Endothelial cell of umbilical vein (primary cell): Measurements from ENCODE around the gene RNLS. TPM values are rescaled to one million over a fixed set of nuclear protein-coding genes. Genes with fewer than 3 reads are reported as not detected.

ENCODE experiments used
- BruUV-seq: library from RNA; stranded (reverse); fragments of 400-500 nt; replicated peaks from 2 replicates; lab custom pipeline; 2021; lab: Mats Ljungman, UMichigan
- CTCF ChIA-PET: fragments of 300-600, 350-600 bp; sonication (Branson Sonifier 250); formaldehyde crosslinking; loops from one replicate; lab custom pipeline; 2021; ENCODE audit warnings: antibody characterized with exemption, inconsistent platforms; lab: Charles Lee
- POLR2A ChIA-PET: fragments of 300-600, 350-600 bp; sonication (Branson Sonifier 250); formaldehyde crosslinking; loops from one replicate; lab custom pipeline; 2021; ENCODE audit warnings: antibody characterized with exemption, inconsistent platforms; lab: Charles Lee
- DNase-seq: peaks from one replicate; pipeline ENCODE4 v3.0.0-alpha.2; 2011; ENCODE audit warnings: low read depth, low spot score
- FAIRE-seq: peaks from 2 replicates; lab custom pipeline; 2011; peaks lifted over from hg19 to GRCh38; lab: Jason Lieb, UNC
- H2AFZ ChIP-seq: 2 replicates; pipeline ENCODE4 v1.6.0; 2012; ENCODE audit warnings: low read depth, low read length, control low read depth, inconsistent platforms
- H3K27ac ChIP-seq: 2 replicates; pipeline ENCODE4 v1.5.1; 2011; ENCODE audit warnings: low read depth, mild to moderate bottlenecking, control low read depth, low read length, moderate library complexity; ENCODE audit not compliant: insufficient read depth
- H3K27me3 ChIP-seq, 2 experiments: 2 replicates each; pipeline versions ENCODE4 v1.6.0 to v1.6.1; 2011; ENCODE audit warnings: low read length in 2 of 2, mixed read lengths in 1 of 2; ENCODE audit not compliant: control insufficient read depth in 2 of 2, insufficient read depth in 2 of 2
- H3K36me3 ChIP-seq, 2 experiments: 2 replicates in 1 of 2; 3 replicates in 1 of 2; pipeline ENCODE4 v1.5.1; 2011; ENCODE audit warnings: low read length in 2 of 2, mild to moderate bottlenecking in 1 of 2, moderate library complexity in 1 of 2; ENCODE audit not compliant: control insufficient read depth in 2 of 2, insufficient read depth in 2 of 2; ENCODE audit errors: extremely low read depth in 1 of 2
- H3K4me1 ChIP-seq: 3 replicates; pipeline ENCODE4 v1.5.1; 2011; ENCODE audit warnings: mild to moderate bottlenecking, low read length; ENCODE audit not compliant: control insufficient read depth, insufficient read depth; ENCODE audit errors: extremely low read depth
- H3K4me2 ChIP-seq: 2 replicates; pipeline ENCODE4 v1.6.1; 2011; ENCODE audit warnings: low read length, control low read depth, mixed read lengths; ENCODE audit not compliant: insufficient read depth
- H3K4me3 ChIP-seq, 3 experiments: fragments of 200-600 bp in 1 of 3; sonication (generic), shearing (Covaris generic) in 1 of 3; replicated peaks in 1 of 3; 2 replicates each; pipeline ENCODE4 v1.5.1; 2011 to 2016; ENCODE audit warnings: control low read depth in 3 of 3, low read length in 3 of 3, mild to moderate bottlenecking in 2 of 3, inconsistent platforms in 1 of 3, low read depth in 1 of 3, moderate library complexity in 1 of 3; ENCODE audit not compliant: insufficient read depth in 1 of 3
- H3K79me2 ChIP-seq: 2 replicates; pipeline ENCODE4 v1.6.0; 2012; ENCODE audit warnings: low read length, inconsistent platforms; ENCODE audit not compliant: control insufficient read depth, insufficient read depth
- H3K9ac ChIP-seq: replicated peaks from 2 replicates; pipeline ENCODE3; 2011; ENCODE audit warnings: low read length, control low read depth; ENCODE audit not compliant: insufficient read depth; ENCODE audit errors: extremely low read depth
- H3K9me1 ChIP-seq: replicated peaks from 3 replicates; pipeline ENCODE4 v1.6.0; 2011; ENCODE audit warnings: mild to moderate bottlenecking, low read length; ENCODE audit not compliant: control insufficient read depth, insufficient read depth; ENCODE audit errors: extremely low read depth
- H3K9me3 ChIP-seq: replicated peaks from 2 replicates; pipeline ENCODE4 v1.5.1; 2012; ENCODE audit warnings: low read length, inconsistent platforms; ENCODE audit not compliant: control insufficient read depth, insufficient read depth
- H4K20me1 ChIP-seq: replicated peaks from 2 replicates; pipeline ENCODE3; 2011; ENCODE audit warnings: mild to moderate bottlenecking, low read length; ENCODE audit not compliant: control insufficient read depth, insufficient read depth; ENCODE audit errors: extremely low read depth
- EZH2 ChIP-seq: IDR thresholded peaks from 2 replicates; pipeline ENCODE4 v1.6.1; 2012; ENCODE audit warnings: borderline replicate concordance, low read depth, mild to moderate bottlenecking, moderate library complexity, low read length, inconsistent platforms; ENCODE audit not compliant: severe bottlenecking
- FOS ChIP-seq: IDR thresholded peaks from 2 replicates; pipeline ENCODE4 v1.6.1; 2011; ENCODE audit warnings: mild to moderate bottlenecking, low read length, moderate library complexity, borderline replicate concordance; ENCODE audit not compliant: insufficient read depth
- GATA2 ChIP-seq: IDR thresholded peaks from 2 replicates; pipeline ENCODE4 v1.7.0; 2011; ENCODE audit warnings: low read depth, mild to moderate bottlenecking, moderate library complexity, mixed read lengths, low read length; ENCODE audit not compliant: insufficient read length, insufficient read depth
- JUN ChIP-seq: IDR thresholded peaks from 2 replicates; pipeline ENCODE4 v1.6.1; 2011; ENCODE audit warnings: borderline replicate concordance, low read depth; ENCODE audit not compliant: insufficient read length, insufficient read depth
- MYC ChIP-seq: IDR thresholded peaks from one replicate; pipeline ENCODE4 v1.6.1; 2011; ENCODE audit warnings: mild to moderate bottlenecking, low read depth, low read length
- POLR2A ChIP-seq: IDR thresholded peaks from 2 replicates; pipeline ENCODE4 v1.6.1; 2012; ENCODE audit warnings: low read depth, mild to moderate bottlenecking, control low read depth, low read length
- POLR2AphosphoS5 ChIP-seq: IDR thresholded peaks from 2 replicates; pipeline ENCODE4 v1.6.1; 2012; ENCODE audit warnings: low read depth, mild to moderate bottlenecking, control low read depth, low read length, moderate library complexity; ENCODE audit not compliant: insufficient read depth
- dilution Hi-C: fragments of 300-500 bp; cut with MboI; formaldehyde crosslinking; loops from one replicate; pipeline ENCODE4 v1.15.0; 2019; ENCODE audit warnings: low sequenced_read_pairs; ENCODE audit not compliant: extremely low pct_ligation_motif_present
- intact Hi-C: fragments of 100-400 bp; cut with micrococcal nuclease; formaldehyde crosslinking; loops from one replicate; pipeline ENCODE4 v1.10.0; 2022
- polyA plus RNA-seq, 4 experiments: library from polyadenylated mRNA; depleted of rRNA in 3 of 4; stranded (reverse) in 3 of 4; unstranded in 1 of 4; fragments of >200 nt; gene quantifications; 2 replicates each; pipeline versions ENCODE4 v1.2.1 to v1.2.3, GENCODE V29; 2011 to 2012; ENCODE audit warnings: missing spikeins in 1 of 4
- total RNA-seq: library from RNA; stranded (reverse); gene quantifications from 2 replicates; pipeline ENCODE4 v1.2.3, GENCODE V29; 2021
- TF ChIP-seq, protein P1 (sequence below), 2 donors: IDR thresholded peaks; 1 replicate in 1 of 2; 2 replicates in 1 of 2; pipeline ENCODE4 v1.5.1; 2011; ENCODE audit warnings: low read length in 2 of 2, mild to moderate bottlenecking in 2 of 2, moderate library complexity in 2 of 2, control low read depth in 1 of 2, inconsistent platforms in 1 of 2, low read depth in 1 of 2; ENCODE audit not compliant: insufficient read depth in 1 of 2; ENCODE audit errors: extremely low read depth in 1 of 2

Gene RNLS
- total and polyA plus RNA-seq, 2 donors (not counting 3 experiments of a cell fraction or from before 2014, with no cell fraction given): 2.5 to 4.6 TPM

DNA sequence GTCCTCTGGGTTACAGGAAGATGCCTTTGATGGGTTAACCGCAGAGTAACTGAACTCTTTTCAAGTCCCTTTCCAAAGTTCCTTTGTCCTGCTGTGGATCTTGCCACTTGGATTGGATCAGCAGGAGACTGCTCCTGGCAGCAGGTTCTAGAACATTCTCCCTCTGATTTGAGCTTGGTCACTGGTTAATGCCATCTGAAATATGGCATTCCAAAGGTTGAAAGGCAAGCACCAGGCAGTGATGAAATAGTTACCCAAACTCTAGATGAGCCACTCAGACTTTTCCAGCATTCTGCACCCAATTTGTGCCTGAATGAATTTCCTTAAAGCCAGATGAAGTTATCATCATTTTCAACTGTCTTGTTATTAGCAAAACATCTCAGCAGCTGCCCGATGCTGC is 343.9 kb downstream of the RNLS start:
- no peak for DNase-seq
- Histone ChIP-seq H3K9ac (no peak overlapping the region), H3K79me2 (no peaks in the 10 kb centered on the region), H3K4me2 (no peak overlapping the region), H4K20me1 (no peaks in the 10 kb centered on the region), H3K9me3 (no peaks in the 10 kb centered on the region), H3K9me1 (no peaks in the 10 kb centered on the region), H2AFZ (no peak overlapping the region), H3K4me1 (peaks cover 15% of the 10 kb centered on the region), H3K36me3 (no peaks in the 10 kb centered on the region), H3K4me3 (no peak overlapping the region), H3K27ac (no peak overlapping the region), H3K27me3 (no peaks in the 10 kb centered on the region)
- intact Hi-C loops (no loop called here), dilution Hi-C loops (no loop called here)
- TF ChIP-seq MYC (no peak), JUN (no peak), FOS (no peak), GATA2 (no peak), POLR2A (no peak), POLR2AphosphoS5 (no peak), EZH2 (no peak)
- TF ChIP-seq, protein P1, sequence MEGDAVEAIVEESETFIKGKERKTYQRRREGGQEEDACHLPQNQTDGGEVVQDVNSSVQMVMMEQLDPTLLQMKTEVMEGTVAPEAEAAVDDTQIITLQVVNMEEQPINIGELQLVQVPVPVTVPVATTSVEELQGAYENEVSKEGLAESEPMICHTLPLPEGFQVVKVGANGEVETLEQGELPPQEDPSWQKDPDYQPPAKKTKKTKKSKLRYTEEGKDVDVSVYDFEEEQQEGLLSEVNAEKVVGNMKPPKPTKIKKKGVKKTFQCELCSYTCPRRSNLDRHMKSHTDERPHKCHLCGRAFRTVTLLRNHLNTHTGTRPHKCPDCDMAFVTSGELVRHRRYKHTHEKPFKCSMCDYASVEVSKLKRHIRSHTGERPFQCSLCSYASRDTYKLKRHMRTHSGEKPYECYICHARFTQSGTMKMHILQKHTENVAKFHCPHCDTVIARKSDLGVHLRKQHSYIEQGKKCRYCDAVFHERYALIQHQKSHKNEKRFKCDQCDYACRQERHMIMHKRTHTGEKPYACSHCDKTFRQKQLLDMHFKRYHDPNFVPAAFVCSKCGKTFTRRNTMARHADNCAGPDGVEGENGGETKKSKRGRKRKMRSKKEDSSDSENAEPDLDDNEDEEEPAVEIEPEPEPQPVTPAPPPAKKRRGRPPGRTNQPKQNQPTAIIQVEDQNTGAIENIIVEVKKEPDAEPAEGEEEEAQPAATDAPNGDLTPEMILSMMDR (IDR thresholded peaks at IDR 0.05; ENCODE audit: extremely low read depth in 1 of 2, insufficient read depth in 1 of 2, low read depth in 1 of 2, low read length in 2 of 2): no peak
- no TSS peak for BruUV-seq
- FAIRE-seq: no peak
- ChIA-PET CTCF (no interaction called here), POLR2A (no interaction called here)
